HG03520 (cell line): ENCODE measurements around the gene HECW1.

Experiments
- ATAC-seq: cut with Tn5 transposase; IDR thresholded peaks from one replicate; pipeline ENCODE4 v1.9.1; 2021; ENCODE audit warnings: mild to moderate bottlenecking, moderate library complexity; ENCODE audit not compliant: unreplicated experiment

Gene HECW1

GRCh38 chr7:43405948-43406347 is 293.5 kb downstream of the HECW1 start:
- no peak for ATAC-seq

GRCh38 chr7:43406961-43407360 is 294.5 kb downstream of the HECW1 start:
- ATAC-seq = no peak

- no peak for ATAC-seq
These were observed 296.5 kb downstream of the HECW1 start for GRCh38 chr7:43408981-43409380.

- no peak for ATAC-seq
These were observed 305.0 kb downstream of the HECW1 start for GRCh38 chr7:43417455-43417854.

- no peak for ATAC-seq
These were observed 318.0 kb downstream of the HECW1 start for GRCh38 chr7:43430411-43430810.

GRCh38 chr7:43431020-43431595 is 318.7 kb downstream of the HECW1 start:
- no peak for ATAC-seq

- no peak for ATAC-seq
These were observed 321.2 kb downstream of the HECW1 start for GRCh38 chr7:43433639-43434038.

GRCh38 chr7:43437001-43437400 is 324.6 kb downstream of the HECW1 start:
- ATAC-seq = no peak

- no peak for ATAC-seq
These were observed 326.5 kb downstream of the HECW1 start for GRCh38 chr7:43438897-43439479.

- ATAC-seq = peak; percentile 69
These were observed 327.4 kb downstream of the HECW1 start for GRCh38 chr7:43439631-43440401.

GRCh38 chr7:43441231-43442130 is 329.0 kb downstream of the HECW1 start:
- ATAC-seq = no peak

- ATAC-seq = no peak
These were observed 330.9 kb downstream of the HECW1 start for GRCh38 chr7:43443381-43443780.

- ATAC-seq = no peak
These were observed 332.5 kb downstream of the HECW1 start for GRCh38 chr7:43444711-43445578.

- no peak for ATAC-seq
These were observed 337.1 kb downstream of the HECW1 start for GRCh38 chr7:43449577-43449976.

GRCh38 chr7:43450894-43451293 is 338.4 kb downstream of the HECW1 start:
- ATAC-seq = no peak

- peak; percentile 72 for ATAC-seq
These were observed 342.6 kb downstream of the HECW1 start for GRCh38 chr7:43454936-43455518.

- ATAC-seq = no peak
These were observed 343.8 kb downstream of the HECW1 start for GRCh38 chr7:43456200-43456599.

- no peak for ATAC-seq
These were observed 346.0 kb downstream of the HECW1 start for GRCh38 chr7:43458330-43459018.

GRCh38 chr7:43459019-43459337 is 346.5 kb downstream of the HECW1 start:
- ATAC-seq = no peak
